GM12891 (cell line): ENCODE measurements around the gene HSPA1L.
"Not testable (repeated sequence)": the region's sequence is repeated elsewhere in the genome, so short reads cannot be mapped to it uniquely, and the experiment has no call there.

Experiments
- DNase-seq: peaks from one replicate; pipeline ENCODE4 v3.0.0; 2011; ENCODE audit warnings: low spot score; ENCODE audit not compliant: insufficient read length
- FAIRE-seq: peaks from 2 replicates; lab custom pipeline; 2011; peaks lifted over from hg19 to GRCh38; lab: Jason Lieb, UNC
- PAX5 ChIP-seq: IDR thresholded peaks from 2 replicates; pipeline ENCODE4 v1.6.1; 2011; ENCODE audit warnings: low read length, moderate library complexity, mild to moderate bottlenecking; ENCODE audit not compliant: insufficient read depth, severe bottlenecking
- POLR2A ChIP-seq: IDR thresholded peaks from 2 replicates; pipeline ENCODE4 v1.6.1; 2011; ENCODE audit warnings: low read depth, low read length, control low read depth
- POLR2AphosphoS5 ChIP-seq: IDR thresholded peaks from 2 replicates; pipeline ENCODE4 v1.6.1; 2011; ENCODE audit warnings: low read depth, low read length, control low read depth
- POU2F2 ChIP-seq: IDR thresholded peaks from 2 replicates; pipeline ENCODE4 v1.6.1; 2011; ENCODE audit warnings: low read depth, mild to moderate bottlenecking, control low read depth, low read length, moderate library complexity
- SPI1 ChIP-seq: IDR thresholded peaks from 2 replicates; pipeline ENCODE4 v1.6.1; 2011; ENCODE audit warnings: low read depth, low read length, control low read depth
- TAF1 ChIP-seq: IDR thresholded peaks from 2 replicates; pipeline ENCODE4 v1.6.1; 2011; ENCODE audit warnings: low read depth, low read length, control low read depth

The HSPA1L gene

GRCh38 chr6:31806470-31807272 lies 8.4 kb downstream of the HSPA1L start, which contains the start of gene LSM2:
Gene LSM2 (minus strand): TSS chr6:31806966. CDS start chr6:31806757, 209 bp downstream.
- peak; percentile 92 for TF ChIP-seq POLR2AphosphoS5
- TF ChIP-seq PAX5, result peak; percentile 7
- TF ChIP-seq POLR2A, result peak; percentile 91
- peak; percentile 57; the same call in 1 of the 2 replicates for TF ChIP-seq POU2F2
- TF ChIP-seq SPI1, result peak; percentile 93
- peak; percentile 67 for TF ChIP-seq TAF1
- FAIRE-seq (peak; percentile 96), DNase-seq (peak; percentile 100)

GRCh38 chr6:31805939-31806469 lies 9.1 kb downstream of the HSPA1L start:
- FAIRE-seq, result no peak

GRCh38 chr6:31801031-31801927 lies 13.8 kb downstream of the HSPA1L start:
- FAIRE-seq, DNase-seq: not testable (repeated sequence)

More at GRCh38 chr6:31805939-31806469, 9.1 kb downstream of the HSPA1L start:
- no peak for DNase-seq
- no peak for TF ChIP-seq POLR2A
- TF ChIP-seq POU2F2, result no peak
- no peak for TF ChIP-seq TAF1
- no peak for TF ChIP-seq PAX5
- no peak for TF ChIP-seq POLR2AphosphoS5
- TF ChIP-seq SPI1, result no peak

GRCh38 chr6:31799781-31800180 lies 15.3 kb downstream of the HSPA1L start:
- TF ChIP-seq SPI1, result no peak
- no peak for TF ChIP-seq PAX5
- TF ChIP-seq POLR2A, result no peak
- TF ChIP-seq POLR2AphosphoS5, result no peak
- no peak for TF ChIP-seq TAF1
- TF ChIP-seq POU2F2, result no peak
- FAIRE-seq (no peak), DNase-seq (no peak)

GRCh38 chr6:31797588-31797987 lies 17.5 kb downstream of the HSPA1L start:
- DNase-seq (no peak), FAIRE-seq (no peak)
- TF ChIP-seq POLR2A (no peak), POU2F2 (no peak), SPI1 (no peak), PAX5 (no peak), TAF1 (no peak), POLR2AphosphoS5 (no peak)

- TF ChIP-seq TAF1, result no peak
- no peak for TF ChIP-seq SPI1
- no peak for TF ChIP-seq POLR2A
- TF ChIP-seq POLR2AphosphoS5, result no peak
- no peak for TF ChIP-seq POU2F2
- no peak for TF ChIP-seq PAX5
- FAIRE-seq (no peak), DNase-seq (no peak)
These were observed 18.1 kb downstream of the HSPA1L start for GRCh38 chr6:31796993-31797385.

- FAIRE-seq, result peak; percentile 87
- peak; percentile 93 for DNase-seq
- no peak for TF ChIP-seq POU2F2
- TF ChIP-seq PAX5, result no peak
- no peak for TF ChIP-seq POLR2A
- TF ChIP-seq SPI1, result peak; percentile 29; the same call in 1 of the 2 replicates
- TF ChIP-seq POLR2AphosphoS5, result no peak
- TF ChIP-seq TAF1, result peak; percentile 67
These were observed 19.3 kb downstream of the HSPA1L start, which contains the start of gene VARS1 for GRCh38 chr6:31795616-31796298. Gene VARS1 (minus strand): TSS chr6:31795752. CDS start chr6:31795217, 535 bp downstream.

- no peak for TF ChIP-seq POLR2A
- no peak for TF ChIP-seq SPI1
- no peak for TF ChIP-seq POU2F2
- TF ChIP-seq PAX5, result no peak
- TF ChIP-seq TAF1, result no peak
- TF ChIP-seq POLR2AphosphoS5, result no peak
- no peak for FAIRE-seq
These were observed 20.0 kb downstream of the HSPA1L start for GRCh38 chr6:31794866-31795615.

More at GRCh38 chr6:31794866-31795615, 20.0 kb downstream of the HSPA1L start:
- peak; percentile 57 for DNase-seq
